HAP-1 (cell line): ENCODE data around the gene PSKH1.
"Not testable (repeated sequence)": the region's sequence is repeated elsewhere in the genome, so short reads cannot be mapped to it uniquely, and the experiment has no call there.

Source experiments
- DNase-seq, 2 experiments: peaks; one replicate each; pipeline ENCODE4 v3.0.0-alpha.2; 2016 to 2020; ENCODE audit warnings: low spot score in 2 of 2
- H3K27me3 ChIP-seq: fragments of 250-450 bp; sonication (Bioruptor Pico); 2 replicates; pipeline ENCODE4 v1.5.1; 2020; ENCODE audit warnings: low read depth, mild to moderate bottlenecking, moderate library complexity
- H3K36me3 ChIP-seq: fragments of 250-450 bp; sonication (Bioruptor Pico); replicated peaks from 2 replicates; pipeline ENCODE4 v1.5.1; 2020; ENCODE audit warnings: mild to moderate bottlenecking
- H3K4me1 ChIP-seq: fragments of 250-450 bp; sonication (Bioruptor Pico); 2 replicates; pipeline ENCODE4 v1.5.1; 2020; ENCODE audit warnings: mild to moderate bottlenecking
- H3K4me3 ChIP-seq: fragments of 250-450 bp; sonication (Bioruptor Pico); 2 replicates; pipeline ENCODE4 v1.5.1; 2020; ENCODE audit warnings: mild to moderate bottlenecking, moderate library complexity
- H3K9me3 ChIP-seq: fragments of 250-450 bp; sonication (Bioruptor Pico); 2 replicates; pipeline ENCODE4 v1.5.1; 2020; ENCODE audit warnings: mild to moderate bottlenecking, moderate library complexity
- in situ Hi-C: fragments of 300-500 bp; cut with MboI; formaldehyde crosslinking; loops from 3 replicates; pipeline ENCODE4 v1.14.3; 2020; ENCODE audit warnings: low sequenced_read_pairs, inconsistent platforms, mixed read lengths

The PSKH1 gene

DNA sequence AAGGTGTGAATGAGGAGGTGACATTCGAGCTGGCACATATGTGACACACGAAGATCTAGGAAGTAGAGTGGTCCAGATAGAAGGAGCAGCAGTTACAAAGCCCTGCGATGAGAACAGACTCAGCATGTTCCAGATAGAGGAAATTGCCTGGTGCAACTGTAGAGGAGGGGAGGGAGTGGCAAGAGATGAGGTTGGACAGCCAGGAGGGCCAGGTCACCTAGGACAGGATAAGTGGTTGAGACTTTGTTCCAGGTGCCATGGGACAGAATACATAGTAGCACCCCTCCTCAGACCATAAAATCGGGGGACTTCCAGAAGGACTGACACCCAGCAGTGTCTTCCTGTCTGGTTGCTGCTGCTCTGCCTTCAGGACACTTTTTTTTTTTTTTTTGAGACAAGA lies 34.6 kb upstream of the PSKH1 start:
- no peak for DNase-seq
- H3K4me1 ChIP-seq: no peaks in the 10 kb centered on the region

DNA sequence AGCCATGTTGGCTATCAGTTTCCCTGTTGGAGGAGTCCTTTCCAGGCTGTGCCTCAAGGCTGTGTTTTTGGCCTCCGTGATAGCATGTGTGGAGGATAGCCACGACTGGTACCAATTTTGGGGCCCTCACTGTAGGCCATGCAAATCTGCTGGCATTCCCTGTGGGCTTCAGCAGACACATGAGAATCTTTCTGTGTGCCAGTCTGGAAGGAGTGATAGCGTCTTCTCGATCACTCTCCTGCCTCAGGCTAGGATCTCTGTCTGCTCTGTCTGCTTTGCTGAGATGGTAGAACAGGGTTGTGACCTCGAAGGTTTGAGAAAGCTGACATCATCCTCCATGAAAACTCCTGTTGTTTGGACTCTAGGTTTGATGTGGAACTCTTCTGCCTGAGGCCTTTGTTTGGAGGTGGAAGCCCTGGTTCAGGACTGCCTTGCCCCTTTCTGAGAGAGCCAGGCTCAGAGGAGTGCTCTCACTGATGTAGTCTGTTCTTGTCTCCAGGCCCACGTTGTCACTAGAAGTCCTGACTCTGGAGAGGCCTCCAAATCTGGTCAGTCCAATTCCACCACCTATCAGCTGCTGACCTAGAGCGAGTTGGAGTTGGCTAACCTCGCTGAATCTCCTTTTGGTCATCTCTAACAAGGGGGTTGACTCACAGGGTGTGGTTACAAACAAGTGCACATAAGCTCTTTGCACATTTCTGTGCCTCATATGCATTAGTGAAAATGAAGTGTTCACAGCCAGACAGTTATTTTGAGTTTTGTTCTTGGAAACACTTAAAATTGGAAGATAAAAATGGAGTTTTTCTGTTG lies 32.3 kb upstream of the PSKH1 start:
- DNase-seq: no peak
- H3K36me3 ChIP-seq: peaks cover 36% of the 10 kb centered on the region
- no peaks in the 10 kb centered on the region for H3K4me1 ChIP-seq
- in situ Hi-C loops: no loop called here
- no peaks in the 10 kb centered on the region for H3K9me3 ChIP-seq
- H3K4me3 ChIP-seq: no peak overlapping the region
- no peaks in the 10 kb centered on the region for H3K27me3 ChIP-seq

More for the DNA sequence above, 34.6 kb upstream of the PSKH1 start:
- no peaks in the 10 kb centered on the region for H3K9me3 ChIP-seq
- in situ Hi-C loops: no loop called here
- no peak overlapping the region for H3K4me3 ChIP-seq
- no peaks in the 10 kb centered on the region for H3K27me3 ChIP-seq
- peaks cover 33% of the 10 kb centered on the region for H3K36me3 ChIP-seq

DNA sequence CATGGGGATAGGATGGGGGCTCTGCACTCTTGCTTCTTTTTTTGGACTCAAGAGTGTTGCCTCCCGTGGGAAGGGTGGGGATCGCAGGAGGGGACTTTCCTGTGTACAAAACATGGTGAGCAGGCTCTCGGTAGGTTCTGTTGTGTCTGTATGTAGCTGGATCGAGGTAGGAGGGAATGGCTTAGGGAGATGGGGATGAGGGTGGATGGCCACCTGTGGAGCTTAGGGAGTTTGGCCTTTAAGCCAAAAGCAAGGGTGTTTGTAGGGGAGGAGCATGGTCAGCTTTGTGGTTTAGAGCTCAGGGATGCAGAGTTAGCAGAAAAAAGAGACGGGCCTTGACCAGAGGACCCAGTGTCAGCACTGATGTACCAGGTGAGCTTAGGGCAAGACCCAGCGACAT lies 31.2 kb upstream of the PSKH1 start:
- DNase-seq: no peak
- Histone ChIP-seq H3K4me1 (no peaks in the 10 kb centered on the region), H3K36me3 (peaks cover 44% of the 10 kb centered on the region), H3K4me3 (no peak overlapping the region), H3K9me3 (no peaks in the 10 kb centered on the region), H3K27me3 (no peaks in the 10 kb centered on the region)
- in situ Hi-C loops: no loop called here

DNA sequence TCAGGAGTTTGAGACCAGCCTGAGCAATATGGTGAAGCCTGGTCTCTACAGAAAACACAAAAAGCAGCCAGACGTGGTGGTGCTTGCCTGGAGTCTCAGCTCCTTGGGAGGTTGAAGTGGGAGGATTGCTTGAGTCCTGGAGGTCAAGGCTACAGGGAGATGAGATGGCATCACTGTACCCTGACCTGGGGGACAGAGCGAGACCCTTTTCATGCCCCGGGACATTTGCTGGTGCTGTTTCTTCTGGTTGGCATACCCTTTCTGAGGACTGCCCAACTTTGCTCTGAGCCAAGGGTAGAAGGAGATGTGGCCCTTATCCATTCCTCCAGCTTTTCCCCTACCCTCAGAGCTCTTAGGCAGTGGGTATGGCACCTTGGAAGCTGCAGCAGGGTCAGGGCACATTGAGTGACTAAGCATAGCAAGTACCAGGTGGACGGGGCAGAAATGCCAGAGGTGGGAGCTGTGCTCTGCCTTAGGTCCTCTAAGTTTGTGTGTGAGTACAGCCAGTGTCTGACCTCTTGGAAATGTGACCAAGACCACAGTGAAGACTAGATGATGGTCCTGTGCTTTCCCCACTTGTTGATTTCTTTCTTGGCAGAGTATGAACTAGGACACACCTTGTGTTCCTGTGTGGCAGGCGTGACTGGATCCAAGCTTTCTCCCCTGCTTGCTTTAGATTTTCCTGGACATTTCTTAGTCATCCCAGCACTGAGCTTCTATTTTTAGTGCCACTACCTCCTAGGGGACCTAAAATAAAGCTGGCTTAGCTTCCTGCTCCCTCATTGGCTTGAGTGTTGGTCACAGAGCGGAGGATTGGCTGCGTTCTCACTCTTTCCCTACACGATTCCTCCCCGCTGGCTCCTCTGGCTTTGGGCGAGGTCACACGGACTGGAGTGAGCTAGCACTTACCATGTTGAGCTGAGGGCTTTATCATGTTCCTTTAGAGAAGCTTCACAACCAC lies 30.2 kb upstream of the PSKH1 start:
- H3K27me3 ChIP-seq: no peaks in the 10 kb centered on the region
- H3K9me3 ChIP-seq: no peaks in the 10 kb centered on the region
- H3K4me3 ChIP-seq: no peak overlapping the region
- no peaks in the 10 kb centered on the region for H3K4me1 ChIP-seq
- in situ Hi-C loops: no loop called here
- H3K36me3 ChIP-seq: peaks cover 54% of the 10 kb centered on the region
- no peak for DNase-seq

DNA sequence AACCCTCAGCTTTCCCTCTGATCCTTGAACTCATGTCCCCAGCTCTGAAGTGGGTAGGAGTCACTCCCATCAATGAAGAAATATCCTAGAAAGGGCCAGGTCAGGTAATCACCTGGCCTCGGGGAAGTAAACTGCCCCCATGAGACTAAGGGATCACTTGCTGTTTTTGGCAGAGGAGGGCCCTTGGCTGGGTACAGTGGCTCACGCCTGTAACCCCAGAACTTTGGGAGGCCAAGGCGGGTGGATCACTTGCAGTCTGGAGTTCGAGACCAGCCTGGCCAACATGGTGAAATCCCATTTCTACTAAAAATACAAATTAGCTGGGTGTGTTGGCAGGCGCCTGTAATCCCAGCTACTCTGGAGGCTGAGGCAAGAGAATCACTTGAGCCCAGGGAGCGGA lies 29.0 kb upstream of the PSKH1 start:
- peaks cover 65% of the 10 kb centered on the region for H3K36me3 ChIP-seq
- H3K4me3 ChIP-seq, DNase-seq, H3K27me3 ChIP-seq, H3K9me3 ChIP-seq, H3K4me1 ChIP-seq, in situ Hi-C loops: not testable (repeated sequence)

DNA sequence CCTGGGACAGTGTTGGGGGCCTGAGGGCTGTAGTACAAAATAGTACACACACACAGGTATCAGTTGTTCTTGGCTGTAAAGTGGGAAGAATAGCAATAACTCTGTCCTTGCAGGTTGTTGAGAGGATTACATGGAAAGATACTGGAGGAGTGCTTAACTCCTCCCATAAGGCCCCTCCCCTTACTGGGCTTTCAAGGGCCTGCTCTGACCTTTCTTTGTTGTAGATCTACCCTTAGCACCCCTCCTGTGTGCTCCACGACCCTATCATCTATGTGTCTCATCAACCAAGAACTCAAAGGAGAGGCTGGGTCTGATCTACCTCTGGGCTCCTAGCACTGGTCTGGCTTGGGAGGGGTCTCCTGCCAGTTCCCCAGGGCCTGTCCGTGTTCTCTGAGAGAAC lies 28.5 kb upstream of the PSKH1 start:
- Histone ChIP-seq H3K4me1 (no peaks in the 10 kb centered on the region), H3K9me3 (no peaks in the 10 kb centered on the region), H3K4me3 (no peak overlapping the region), H3K27me3 (no peaks in the 10 kb centered on the region), H3K36me3 (peaks cover 71% of the 10 kb centered on the region)
- in situ Hi-C loops: no loop called here
- no peak for DNase-seq

DNA sequence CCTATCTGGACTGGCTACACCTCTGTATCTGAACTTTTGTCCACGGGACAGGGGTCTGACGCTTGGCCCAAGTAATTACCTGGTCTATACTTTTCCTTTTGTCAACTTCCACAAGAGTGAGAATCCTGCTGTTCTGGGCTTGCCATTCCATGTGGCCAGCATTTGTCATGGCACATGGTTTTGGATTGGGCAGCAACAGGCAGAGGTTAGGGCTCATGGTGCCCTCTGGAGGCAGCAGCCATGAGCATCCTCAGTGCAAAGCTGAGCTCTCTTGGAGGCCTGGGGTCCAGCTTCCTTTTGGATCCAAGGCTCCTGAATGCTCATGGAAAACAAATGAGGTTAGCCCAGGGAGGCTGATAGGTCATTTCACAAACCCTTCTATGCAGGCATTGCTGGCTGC lies 27.7 kb upstream of the PSKH1 start:
- no peak overlapping the region for H3K4me3 ChIP-seq
- peaks cover 74% of the 10 kb centered on the region for H3K36me3 ChIP-seq
- no peaks in the 10 kb centered on the region for H3K27me3 ChIP-seq
- peak in 1 of 2 experiments; percentile 38 for DNase-seq
- in situ Hi-C loops: no loop called here
- no peaks in the 10 kb centered on the region for H3K4me1 ChIP-seq
- H3K9me3 ChIP-seq: no peaks in the 10 kb centered on the region

DNA sequence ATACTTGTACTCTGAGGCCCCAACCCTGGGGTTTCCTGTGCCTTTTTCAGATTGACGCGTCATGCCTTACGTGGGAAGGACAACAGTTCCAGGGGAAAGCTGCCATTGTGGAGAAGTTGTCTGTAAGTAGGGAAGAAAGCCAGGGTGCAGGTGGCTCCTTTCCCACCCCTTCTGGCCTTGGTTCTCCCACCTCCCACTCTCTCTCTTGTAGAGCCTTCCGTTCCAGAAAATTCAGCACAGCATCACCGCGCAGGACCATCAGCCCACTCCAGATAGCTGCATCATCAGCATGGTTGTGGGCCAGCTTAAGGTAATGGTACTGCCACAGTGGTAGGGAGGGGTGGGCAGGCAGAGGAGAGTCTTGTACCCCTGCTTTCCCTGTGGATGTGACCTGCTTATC lies 24.8 kb upstream of the PSKH1 start:
- in situ Hi-C loops: no loop called here
- Histone ChIP-seq H3K27me3 (no peaks in the 10 kb centered on the region), H3K4me3 (no peak overlapping the region), H3K36me3 (peaks cover 74% of the 10 kb centered on the region), H3K4me1 (peaks cover 4% of the 10 kb centered on the region; the same call in 1 of the 2 replicates), H3K9me3 (no peaks in the 10 kb centered on the region)
- no peak for DNase-seq

DNA sequence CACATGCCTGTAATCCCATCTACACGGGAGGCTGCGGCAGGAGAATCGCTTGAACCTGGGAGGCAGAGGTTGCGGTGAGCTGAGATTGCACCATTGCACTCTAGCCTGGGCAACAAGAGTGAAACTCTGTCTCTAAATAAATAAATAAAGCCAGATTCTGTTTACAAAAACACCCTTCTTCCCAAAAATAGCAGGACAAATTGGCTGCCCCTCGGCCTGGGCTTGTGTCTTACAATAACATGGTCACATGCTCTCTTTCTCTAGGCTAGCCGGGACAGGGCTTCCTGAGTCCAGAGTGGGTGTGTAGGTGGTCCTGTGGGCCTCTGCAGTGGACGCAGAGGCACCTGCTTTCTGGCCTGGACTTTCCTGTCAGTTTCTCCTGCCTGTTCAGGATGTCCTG lies 23.4 kb upstream of the PSKH1 start:
- Histone ChIP-seq H3K36me3 (peaks cover 72% of the 10 kb centered on the region), H3K4me3 (no peak overlapping the region), H3K9me3 (no peaks in the 10 kb centered on the region), H3K27me3 (no peaks in the 10 kb centered on the region), H3K4me1 (peaks cover 11% of the 10 kb centered on the region)
- in situ Hi-C loops: no loop called here
- DNase-seq: no peak

DNA sequence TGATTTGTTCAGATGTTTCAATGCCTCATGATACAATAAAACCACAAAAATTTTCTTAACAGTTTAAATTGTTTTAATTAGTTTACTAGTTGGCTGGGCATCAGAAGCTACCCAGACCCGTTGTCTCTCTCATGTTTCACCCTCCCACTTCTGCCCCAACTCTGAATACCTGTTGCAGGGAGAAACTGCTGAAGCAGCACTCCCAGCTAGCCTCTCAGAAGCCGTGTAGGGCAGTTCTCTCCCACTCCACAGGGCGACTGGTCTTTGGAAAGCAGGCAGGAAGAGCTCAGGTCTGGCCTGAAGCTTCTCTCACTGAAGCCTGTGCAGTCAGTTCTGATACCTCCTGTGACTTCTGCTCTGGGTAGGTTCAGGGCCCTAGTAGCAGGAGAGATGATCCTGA lies 21.8 kb upstream of the PSKH1 start:
- Histone ChIP-seq H3K27me3 (no peaks in the 10 kb centered on the region), H3K4me1 (peaks cover 11% of the 10 kb centered on the region), H3K36me3 (peaks cover 64% of the 10 kb centered on the region), H3K4me3 (no peak overlapping the region), H3K9me3 (no peaks in the 10 kb centered on the region)
- in situ Hi-C loops: no loop called here
- DNase-seq: no peak

DNA sequence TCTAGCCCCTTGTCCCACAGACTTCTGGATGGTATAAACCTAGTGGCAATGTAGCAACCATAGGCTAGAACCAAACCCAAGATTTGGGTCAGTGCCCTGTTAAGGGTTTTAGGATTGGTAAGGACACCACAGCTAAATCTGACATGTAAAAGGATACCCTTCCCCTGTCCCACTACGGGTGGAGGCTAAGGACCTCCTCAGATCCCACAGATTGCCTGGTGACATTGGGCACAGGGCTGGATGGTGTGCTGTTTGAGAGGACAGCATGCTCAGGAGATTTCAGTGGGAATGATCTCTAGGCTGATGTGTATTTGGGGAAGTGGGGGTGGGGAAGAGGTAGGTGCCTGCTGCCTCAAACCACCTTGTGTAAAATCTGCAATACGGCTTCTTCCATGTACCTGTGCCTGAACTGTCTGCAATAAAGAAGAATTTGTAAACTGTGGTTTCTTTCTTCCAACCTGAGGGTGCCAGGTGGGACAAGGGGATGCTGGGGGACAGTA lies 20.9 kb upstream of the PSKH1 start:
- peaks cover 11% of the 10 kb centered on the region for H3K4me1 ChIP-seq
- DNase-seq: no peak
- no peaks in the 10 kb centered on the region for H3K27me3 ChIP-seq
- H3K36me3 ChIP-seq: peaks cover 63% of the 10 kb centered on the region
- H3K9me3 ChIP-seq: no peaks in the 10 kb centered on the region
- H3K4me3 ChIP-seq: peak overlapping the region; percentile 89; the same call in 1 of the 2 replicates
- in situ Hi-C loops: no loop called here

DNA sequence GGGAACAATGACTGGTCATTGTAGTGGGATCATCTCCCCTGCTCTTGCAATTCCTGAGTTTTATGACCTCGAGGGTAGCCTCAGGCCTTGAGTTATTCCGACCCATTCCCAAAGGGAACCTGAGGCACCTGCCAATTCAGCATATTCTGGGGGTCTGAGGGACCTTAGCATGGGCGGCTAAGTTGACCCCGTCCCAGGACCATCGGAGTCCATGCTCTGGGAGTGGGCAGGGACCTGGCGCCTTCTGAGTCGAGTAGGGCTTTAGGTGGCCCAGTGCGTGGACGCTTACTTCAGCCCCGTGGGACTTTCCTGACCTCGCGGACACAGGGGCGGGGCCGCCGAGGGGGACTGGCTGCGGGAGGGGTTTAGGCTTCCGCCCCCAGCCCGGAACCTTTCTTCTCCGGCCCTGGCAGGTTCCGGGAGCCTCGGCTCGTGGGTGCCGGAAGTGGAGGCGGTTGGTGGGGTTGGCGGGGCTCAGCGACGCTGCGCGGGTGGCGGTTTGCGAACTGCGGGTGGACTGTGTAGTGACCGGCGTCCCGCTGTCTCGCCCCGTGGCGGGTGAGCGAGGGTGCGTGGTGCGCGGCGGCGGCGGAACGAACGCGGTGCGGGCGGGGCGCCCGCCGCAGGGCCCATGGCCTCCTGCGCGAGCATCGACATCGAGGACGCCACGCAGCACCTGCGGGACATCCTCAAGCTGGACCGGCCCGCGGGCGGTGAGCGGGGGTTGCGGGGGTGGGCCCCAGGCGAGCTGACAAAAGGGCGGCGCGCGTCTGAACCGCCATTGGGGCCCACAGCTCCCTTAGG lies 20.2 kb upstream of the PSKH1 start, which contains the start of gene EDC4:
Gene EDC4, plus strand, starts transcription at position 422 of the 804 bp plus-strand sequence. Its CDS starts 210 bp downstream, at position 632.
- peak; percentile 61 to 88 for DNase-seq
- no peaks in the 10 kb centered on the region for H3K27me3 ChIP-seq
- H3K4me3 ChIP-seq: peak within 1 kb of the TSS; percentile 89
- peaks cover 63% of the 10 kb centered on the region for H3K36me3 ChIP-seq
- H3K9me3 ChIP-seq: no peaks in the 10 kb centered on the region
- in situ Hi-C loops: no loop called here
- peaks cover 11% of the 10 kb centered on the region for H3K4me1 ChIP-seq
